Upper lobe of right lung (tissue), 1 donor: ENCODE results near the gene NEK7. TPM values are rescaled to one million over a fixed set of nuclear protein-coding genes. Genes with fewer than 3 reads are reported as not detected.

ENCODE experiments used
- ATAC-seq: fragments of 200-7000 bp; cut with Tn5 transposase; one replicate; pipeline ENCODE4 v1.9.1; 2020; ENCODE audit warnings: mild to moderate bottlenecking, moderate library complexity
- DNase-seq: peaks from one replicate; pipeline ENCODE4 v3.0.0-alpha.2; 2020
- H3K27ac ChIP-seq: fragments of 200-600 bp; one replicate; pipeline ENCODE4 v1.8.0; 2022
- H3K27me3 ChIP-seq: fragments of 200-600 bp; one replicate; pipeline ENCODE4 v1.8.0; 2022; ENCODE audit warnings: mild to moderate bottlenecking
- H3K36me3 ChIP-seq: fragments of 200-600 bp; one replicate; pipeline ENCODE4 v1.8.0; 2022
- H3K4me1 ChIP-seq: fragments of 200-600 bp; one replicate; pipeline ENCODE4 v1.8.0; 2022
- H3K4me3 ChIP-seq: fragments of 200-600 bp; one replicate; pipeline ENCODE4 v1.8.0; 2022; ENCODE audit warnings: mild to moderate bottlenecking
- H3K9me3 ChIP-seq: fragments of 200-600 bp; one replicate; pipeline ENCODE4 v1.8.0; 2022
- CTCF ChIP-seq: fragments of 200-600 bp; IDR thresholded peaks from one replicate; pipeline ENCODE4 v1.8.0; 2022; ENCODE audit warnings: antibody characterized with exemption
- intact Hi-C: fragments of 100-400 bp; cut with DNase I; formaldehyde crosslinking; loops from one replicate; pipeline ENCODE4 v1.11.0; 2022
- total RNA-seq: library from RNA; stranded (reverse); fragmentation: NEBNext Ultra II Directional; extraction: Animal tissue kit (Norgen Biotek cat#: 25700); gene quantifications from one replicate; pipeline ENCODE4 v1.2.1, GENCODE V29; 2021
- donor health status: DM: no; HTN: yes; CAD: no; lungs with severe emphysema.

Gene NEK7
- total RNA-seq, 1 donor from 2014 or later: 96.9 TPM

GRCh38 chr1:198253668-198254067 is 96.9 kb downstream of the NEK7 start:
- ATAC-seq: peak; percentile 87
- H3K4me1 ChIP-seq: peaks cover 4% of the 10 kb centered on the region
- no peak for DNase-seq
- no peak for TF ChIP-seq CTCF
- H3K27me3 ChIP-seq: no peaks in the 10 kb centered on the region
- intact Hi-C loops: no loop called here
- no peaks in the 10 kb centered on the region for H3K9me3 ChIP-seq
- H3K36me3 ChIP-seq: no peaks in the 10 kb centered on the region
- no peak overlapping the region for H3K27ac ChIP-seq
- H3K4me3 ChIP-seq: no peak overlapping the region

GRCh38 chr1:198254521-198254920 is 97.7 kb downstream of the NEK7 start:
- Histone ChIP-seq H3K27me3 (no peaks in the 10 kb centered on the region), H3K4me3 (no peak overlapping the region), H3K4me1 (peaks cover 7% of the 10 kb centered on the region), H3K36me3 (no peaks in the 10 kb centered on the region), H3K9me3 (no peaks in the 10 kb centered on the region), H3K27ac (no peak overlapping the region)
- no peak for ATAC-seq
- no peak for DNase-seq
- TF ChIP-seq CTCF: no peak
- intact Hi-C loops: no loop called here

- intact Hi-C loops: no loop called here
- DNase-seq: no peak
- Histone ChIP-seq H3K9me3 (no peaks in the 10 kb centered on the region), H3K27me3 (no peaks in the 10 kb centered on the region), H3K36me3 (no peaks in the 10 kb centered on the region), H3K27ac (no peak overlapping the region), H3K4me1 (peaks cover 10% of the 10 kb centered on the region), H3K4me3 (no peak overlapping the region)
- ATAC-seq: no peak
- no peak for TF ChIP-seq CTCF
Observed at GRCh38 chr1:198254948-198255347, 98.2 kb downstream of the NEK7 start.

GRCh38 chr1:198255784-198256183 is 99.0 kb downstream of the NEK7 start:
- intact Hi-C loops: no loop called here
- ATAC-seq (no peak), DNase-seq (no peak)
- TF ChIP-seq CTCF: no peak
- Histone ChIP-seq H3K27me3 (no peaks in the 10 kb centered on the region), H3K9me3 (no peaks in the 10 kb centered on the region), H3K4me1 (peaks cover 10% of the 10 kb centered on the region), H3K36me3 (no peaks in the 10 kb centered on the region), H3K4me3 (no peak overlapping the region), H3K27ac (no peak overlapping the region)

GRCh38 chr1:198258491-198258890 is 101.7 kb downstream of the NEK7 start:
- no peak overlapping the region for H3K27ac ChIP-seq
- no peaks in the 10 kb centered on the region for H3K36me3 ChIP-seq
- H3K27me3 ChIP-seq: no peaks in the 10 kb centered on the region
- no peaks in the 10 kb centered on the region for H3K9me3 ChIP-seq
- no peak for ATAC-seq
- H3K4me1 ChIP-seq: peaks cover 11% of the 10 kb centered on the region
- DNase-seq: no peak
- H3K4me3 ChIP-seq: no peak overlapping the region
- intact Hi-C loops: no loop called here
- no peak for TF ChIP-seq CTCF
